Measurements from ENCODE around the gene PPP6R3. TPM values are rescaled to one million over a fixed set of nuclear protein-coding genes. Genes with fewer than 3 reads are reported as not detected.
"Not testable (repeated sequence)": the region's sequence is repeated elsewhere in the genome, so short reads cannot be mapped to it uniquely, and the experiment has no call there.

The PPP6R3 gene
- total RNA-seq, 4 donors from 2014 or later, result 76.6 to 130 (median 94.0) TPM

- TF ChIP-seq CTCF (IDR thresholded peaks at IDR 0.05) (no peak), POLR2A (IDR thresholded peaks at IDR 0.05) (no peak)
- Histone ChIP-seq H3K9me3 (no peaks in the 10 kb centered on the region), H3K4me1 (peaks cover 14 to 85% (median 55%) of the 10 kb centered on the region in 3 donors), H3K27ac (no peak overlapping the region), H3K36me3 (peaks cover 0 to 14% (median 5%) of the 10 kb centered on the region in 3 donors), H3K4me3 (no peak overlapping the region), H3K27me3 (no peaks in the 10 kb centered on the region)
- 75 to 85% methylated on average over 17 of the region's 17 CpGs for WGBS, 2 donors
- no peak for DNase-seq
- intact Hi-C loops (cut with DNase I), result no loop called here
Observed at GRCh38 chr11:68471360-68472340, 11.1 kb downstream of the PPP6R3 start.

GRCh38 chr11:68472778-68473177, 12.2 kb downstream of the PPP6R3 start:
- H3K27me3 ChIP-seq, result no peaks in the 10 kb centered on the region
- peaks cover 0 to 14% (median 5%) of the 10 kb centered on the region in 3 donors for H3K36me3 ChIP-seq
- intact Hi-C loops (cut with DNase I), result no loop called here
- no peak overlapping the region for H3K27ac ChIP-seq
- H3K4me1 ChIP-seq, result peaks cover 14 to 81% (median 48%) of the 10 kb centered on the region in 3 donors
- no peak for DNase-seq
- WGBS, 2 donors, result 94 to 97% methylated on average over 2 of the region's 2 CpGs
- TF ChIP-seq POLR2A (IDR thresholded peaks at IDR 0.05) (no peak), CTCF (IDR thresholded peaks at IDR 0.05) (no peak)
- no peaks in the 10 kb centered on the region for H3K9me3 ChIP-seq
- no peak overlapping the region for H3K4me3 ChIP-seq

GRCh38 chr11:68473693-68474092, 13.1 kb downstream of the PPP6R3 start:
- peaks cover 14 to 79% (median 41%) of the 10 kb centered on the region in 3 donors for H3K4me1 ChIP-seq
- H3K27ac ChIP-seq, result peak overlapping the region in 1 of 4 donors; percentile 9
- H3K9me3 ChIP-seq, result no peaks in the 10 kb centered on the region
- DNase-seq, result no peak
- 72 to 79% methylated on average over 1 of the region's 1 CpG for WGBS, 2 donors
- peaks cover 0 to 14% (median 5%) of the 10 kb centered on the region in 3 donors for H3K36me3 ChIP-seq
- intact Hi-C loops (cut with DNase I), result no loop called here
- H3K4me3 ChIP-seq, result no peak overlapping the region
- no peaks in the 10 kb centered on the region for H3K27me3 ChIP-seq
- TF ChIP-seq POLR2A (IDR thresholded peaks at IDR 0.05) (no peak), CTCF (IDR thresholded peaks at IDR 0.05) (no peak)

- H3K27ac ChIP-seq, result peak overlapping the region in 1 of 4 donors; percentile 0
- H3K27me3 ChIP-seq; H3K4me3 ChIP-seq; intact Hi-C loops (cut with DNase I); H3K9me3 ChIP-seq; DNase-seq: not testable (repeated sequence)
- H3K36me3 ChIP-seq, result peaks cover 0 to 14% (median 5%) of the 10 kb centered on the region in 3 donors
- peaks cover 5 to 71% (median 31%) of the 10 kb centered on the region in 3 donors for H3K4me1 ChIP-seq
- no CpG with 5 or more reads among the region's 34 CpGs for WGBS, 2 donors
Observed at GRCh38 chr11:68475626-68476025, 15.1 kb downstream of the PPP6R3 start.

GRCh38 chr11:68479390-68479789, 18.8 kb downstream of the PPP6R3 start:
- H3K9me3 ChIP-seq, result no peaks in the 10 kb centered on the region
- H3K27me3 ChIP-seq, result no peaks in the 10 kb centered on the region
- TF ChIP-seq POLR2A (IDR thresholded peaks at IDR 0.05) (no peak), CTCF (IDR thresholded peaks at IDR 0.05) (no peak)
- no peak overlapping the region for H3K4me3 ChIP-seq
- intact Hi-C loops (cut with DNase I), result no loop called here
- no peaks in the 10 kb centered on the region for H3K36me3 ChIP-seq
- peaks cover 0 to 56% (median 18%) of the 10 kb centered on the region in 3 donors for H3K4me1 ChIP-seq
- no peak overlapping the region for H3K27ac ChIP-seq
- 74 to 84% methylated on average over 3 of the region's 3 CpGs for WGBS, 2 donors
- no peak for DNase-seq

Measured in esophagus squamous epithelium (tissue), 5 donors.